Body of pancreas (tissue), 4 donors: Measurements from ENCODE around the gene GNG14. TPM values are rescaled to one million over a fixed set of nuclear protein-coding genes. Genes with fewer than 3 reads are reported as not detected.
"Not testable (repeated sequence)": the region's sequence is repeated elsewhere in the genome, so short reads cannot be mapped to it uniquely, and the experiment has no call there.

ENCODE experiments used
- ATAC-seq: fragments of 150-250 bp; one replicate; pipeline ENCODE4 v1.9.1; 2016
- DNase-seq, 4 donors: peaks; one replicate each; pipeline ENCODE4 v3.0.0-alpha.2; 2019
- H3K27ac ChIP-seq, 4 donors: fragments of 200-600 bp; sonication (generic); 1 replicate in 3 of 4; 2 replicates in 1 of 4; pipeline versions ENCODE4 v1.5.1 to v1.6.1; 2016 to 2019; ENCODE audit warnings: mild to moderate bottlenecking in 1 of 4, mixed read lengths in 1 of 4, moderate library complexity in 1 of 4
- H3K27me3 ChIP-seq, 2 donors: fragments of 200-600 bp; sonication (generic); one replicate each; pipeline ENCODE4 v1.6.0; 2016; ENCODE audit warnings: mild to moderate bottlenecking in 1 of 2
- H3K36me3 ChIP-seq, 2 donors: fragments of 200-600 bp; sonication (generic); replicated peaks in 1 of 2; 2 replicates each; pipeline ENCODE4 v1.5.1; 2016; ENCODE audit warnings: low read depth in 2 of 2; ENCODE audit not compliant: insufficient read depth in 1 of 2
- H3K4me1 ChIP-seq: fragments of 200-600 bp; sonication (generic); one replicate; pipeline ENCODE4 v1.6.0; 2016
- H3K4me3 ChIP-seq, 2 donors: fragments of 200-600 bp; sonication (generic); 1 replicate in 1 of 2; 2 replicates in 1 of 2; pipeline ENCODE4 v1.5.1; 2016 to 2019
- H3K9me3 ChIP-seq, 3 donors: fragments of 200-600 bp; sonication (generic); 1 replicate in 2 of 3; 2 replicates in 1 of 3; pipeline ENCODE4 v1.5.1; 2016
- POLR2A ChIP-seq, 3 donors: fragments of 450-650 bp; IDR thresholded peaks; one replicate each; pipeline ENCODE4 v1.6.1; 2016; ENCODE audit warnings: antibody characterized with exemption in 3 of 3, mild to moderate bottlenecking in 2 of 3
- WGBS, 2 donors: methylation state at CpG; one replicate each; pipeline ENCODE4 v1.1.5; 2017; 5-methylcytosine and 5-hydroxymethylcytosine counted together
- intact Hi-C: fragments of 100-400 bp; cut with DNase I; formaldehyde crosslinking; loops from one replicate; pipeline ENCODE4 v1.15.1; 2023
- total RNA-seq, 2 donors: library from RNA; depleted of rRNA; stranded (reverse); fragments of >200 nt; gene quantifications; one replicate each; pipeline ENCODE4 v1.1.0, GENCODE V29; 2016
- TF ChIP-seq, protein P1 (sequence below), 7 experiments: fragments of 450-650 bp in 4 of 7; fragments of 200-600 bp in 3 of 7; sonication (generic) in 3 of 7; IDR thresholded peaks; one replicate each; pipeline ENCODE4 v1.5.1; 2016 to 2019; ENCODE audit warnings: antibody characterized with exemption in 7 of 7

GNG14 gene
- total RNA-seq, 2 donors from 2014 or later, result not detected

DNA sequence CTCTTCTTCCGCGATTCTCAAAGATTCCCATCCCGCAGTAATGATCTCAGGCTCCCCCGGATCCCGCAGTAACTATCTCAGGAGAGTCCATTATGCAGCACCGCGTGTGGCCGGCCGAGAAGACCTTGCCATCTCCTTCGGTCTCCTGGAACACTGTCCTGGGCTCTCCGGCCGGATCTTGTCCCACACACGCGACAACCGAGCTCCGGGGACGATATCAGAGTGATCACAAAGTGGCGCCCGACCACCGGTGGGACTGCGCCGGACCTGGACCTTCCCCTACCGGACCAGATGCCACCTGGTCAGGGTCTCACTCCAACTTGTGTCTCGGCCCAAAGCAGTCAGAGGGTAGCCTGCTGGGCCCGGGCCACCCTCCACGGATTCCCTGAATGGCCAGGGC is 45.3 kb upstream of the GNG14 start:
- no peak for ATAC-seq
- Histone ChIP-seq H3K27ac (no peak overlapping the region), H3K4me1 (peaks cover 17% of the 10 kb centered on the region), H3K9me3 (no peaks in the 10 kb centered on the region), H3K4me3 (no peak overlapping the region), H3K27me3 (no peaks in the 10 kb centered on the region), H3K36me3 (no peaks in the 10 kb centered on the region)
- intact Hi-C loops, result no loop called here
- 78 to 90% methylated on average over 23 to 24 of the region's 26 CpGs for WGBS, 2 donors
- DNase-seq, result no peak
- TF ChIP-seq POLR2A (IDR thresholded peaks at IDR 0.05), result no peak
- TF ChIP-seq, protein P1, sequence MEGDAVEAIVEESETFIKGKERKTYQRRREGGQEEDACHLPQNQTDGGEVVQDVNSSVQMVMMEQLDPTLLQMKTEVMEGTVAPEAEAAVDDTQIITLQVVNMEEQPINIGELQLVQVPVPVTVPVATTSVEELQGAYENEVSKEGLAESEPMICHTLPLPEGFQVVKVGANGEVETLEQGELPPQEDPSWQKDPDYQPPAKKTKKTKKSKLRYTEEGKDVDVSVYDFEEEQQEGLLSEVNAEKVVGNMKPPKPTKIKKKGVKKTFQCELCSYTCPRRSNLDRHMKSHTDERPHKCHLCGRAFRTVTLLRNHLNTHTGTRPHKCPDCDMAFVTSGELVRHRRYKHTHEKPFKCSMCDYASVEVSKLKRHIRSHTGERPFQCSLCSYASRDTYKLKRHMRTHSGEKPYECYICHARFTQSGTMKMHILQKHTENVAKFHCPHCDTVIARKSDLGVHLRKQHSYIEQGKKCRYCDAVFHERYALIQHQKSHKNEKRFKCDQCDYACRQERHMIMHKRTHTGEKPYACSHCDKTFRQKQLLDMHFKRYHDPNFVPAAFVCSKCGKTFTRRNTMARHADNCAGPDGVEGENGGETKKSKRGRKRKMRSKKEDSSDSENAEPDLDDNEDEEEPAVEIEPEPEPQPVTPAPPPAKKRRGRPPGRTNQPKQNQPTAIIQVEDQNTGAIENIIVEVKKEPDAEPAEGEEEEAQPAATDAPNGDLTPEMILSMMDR (IDR thresholded peaks at IDR 0.05), result no peak

DNA sequence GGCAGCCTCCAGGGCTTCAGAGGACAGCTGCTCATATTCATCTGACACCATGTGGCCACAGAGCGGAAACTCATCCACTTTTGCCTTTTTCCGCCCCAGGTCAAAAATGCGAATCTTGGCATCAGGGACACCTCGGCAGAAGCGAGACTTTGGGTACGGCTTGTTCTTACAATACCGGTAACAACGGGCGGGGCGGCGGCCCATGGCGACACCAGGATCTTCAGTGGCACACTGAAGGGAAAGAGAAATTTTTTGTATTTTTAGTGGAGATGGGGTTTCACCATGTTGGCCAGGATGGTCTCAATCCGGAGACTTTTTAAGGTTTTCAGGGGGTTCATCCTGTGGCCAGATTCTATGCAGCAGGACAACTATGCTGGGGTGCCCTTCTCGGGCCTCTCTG is 44.1 kb upstream of the GNG14 start:
- H3K27me3 ChIP-seq, H3K27ac ChIP-seq, intact Hi-C loops, H3K4me3 ChIP-seq, H3K9me3 ChIP-seq, DNase-seq, ATAC-seq, H3K36me3 ChIP-seq: not testable (repeated sequence)
- WGBS, 2 donors, result 87 to 91% methylated on average over 14 of the region's 14 CpGs
- peaks cover 29% of the 10 kb centered on the region for H3K4me1 ChIP-seq

DNA sequence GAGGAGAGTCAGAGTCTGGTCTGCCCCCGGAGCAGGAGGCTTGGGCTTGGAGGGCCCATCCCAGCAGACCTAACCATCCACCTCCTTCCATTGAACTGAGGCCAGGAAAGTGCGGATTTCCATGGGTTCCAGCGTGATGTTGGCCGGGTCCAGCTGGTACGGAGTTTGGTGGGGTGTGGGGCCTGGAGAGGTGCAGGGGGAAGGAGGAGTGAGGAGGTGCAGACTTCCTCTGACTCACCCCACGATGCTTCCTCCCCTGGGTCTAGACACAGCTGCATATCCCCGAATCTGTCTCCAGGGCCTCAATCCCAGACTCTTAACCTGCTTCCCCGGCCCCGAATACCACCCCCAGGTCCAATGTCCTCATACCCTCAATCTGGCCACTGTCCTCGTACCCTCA is 41.2 kb upstream of the GNG14 start:
- no peaks in the 10 kb centered on the region for H3K27me3 ChIP-seq
- no peaks in the 10 kb centered on the region for H3K36me3 ChIP-seq

DNA sequence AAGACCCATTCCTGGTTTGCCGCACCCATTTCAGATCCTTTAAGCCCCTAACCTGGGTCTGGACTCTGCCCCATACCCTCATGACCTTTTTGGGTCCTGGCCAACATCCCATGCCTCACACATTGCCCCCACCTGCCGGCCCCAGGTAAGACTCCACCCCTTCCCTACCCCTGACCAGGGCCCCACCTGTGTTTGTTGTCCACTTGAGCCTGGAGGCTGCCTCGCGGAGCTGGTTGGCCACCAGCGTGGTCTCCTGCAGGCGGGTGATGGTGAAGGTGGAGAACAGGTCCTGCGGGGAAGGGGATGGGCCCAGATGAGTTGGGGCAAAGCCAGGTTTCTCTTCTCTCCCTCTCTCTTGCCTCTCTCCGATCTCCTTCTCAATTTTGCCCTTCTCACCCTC is 40.8 kb upstream of the GNG14 start:
- no peaks in the 10 kb centered on the region for H3K27me3 ChIP-seq
- peak in 2 of 4 donors; percentile 15 to 21 for DNase-seq

More for the DNA sequence above, 41.2 kb upstream of the GNG14 start:
- Histone ChIP-seq H3K4me1 (peaks cover 18% of the 10 kb centered on the region), H3K4me3 (no peak overlapping the region), H3K27ac (no peak overlapping the region), H3K9me3 (no peaks in the 10 kb centered on the region)
- TF ChIP-seq, protein P1 (IDR thresholded peaks at IDR 0.05), result no peak
- TF ChIP-seq POLR2A (IDR thresholded peaks at IDR 0.05), result no peak
- intact Hi-C loops, result no loop called here
- DNase-seq (no peak), ATAC-seq (no peak)
- 94 to 97% methylated on average over 10 of the region's 10 CpGs for WGBS, 2 donors

DNA sequence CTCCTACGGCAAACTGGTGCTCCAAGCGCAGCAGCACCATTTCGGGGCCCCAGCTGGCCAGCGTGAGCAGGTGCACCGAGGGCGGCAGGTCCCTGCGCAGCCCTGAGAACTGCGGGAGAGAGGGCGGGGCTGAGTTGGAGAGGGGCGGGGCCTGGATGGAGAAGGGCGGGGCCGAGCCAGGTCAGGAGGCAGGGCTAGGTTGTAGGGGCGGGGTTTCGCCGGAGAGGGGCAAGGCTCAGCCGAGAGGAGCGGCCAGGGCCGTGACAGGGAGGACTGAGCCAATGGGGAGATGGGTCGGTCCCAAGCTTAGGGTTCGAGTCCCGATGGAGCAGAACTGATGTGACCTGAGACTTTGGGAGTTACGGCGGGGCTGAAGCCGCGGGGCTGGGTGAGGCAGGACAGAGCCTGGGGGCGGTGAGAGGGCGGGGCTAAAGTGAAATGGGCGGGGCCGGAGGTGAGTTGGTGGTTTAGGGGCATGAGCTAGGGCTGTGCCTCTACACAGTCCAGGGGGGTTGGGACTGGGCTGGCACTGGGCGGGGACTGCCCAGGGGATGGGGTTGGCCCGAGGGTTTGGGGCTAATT is 40.2 kb upstream of the GNG14 start:
- peaks cover 18% of the 10 kb centered on the region for H3K4me1 ChIP-seq
- peak; percentile 79 to 88 (median 83) for DNase-seq
- no peaks in the 10 kb centered on the region for H3K9me3 ChIP-seq
- H3K36me3 ChIP-seq, result no peaks in the 10 kb centered on the region
- no peak overlapping the region for H3K4me3 ChIP-seq
- no peaks in the 10 kb centered on the region for H3K27me3 ChIP-seq
- H3K27ac ChIP-seq, result peak overlapping the region in 1 of 4 donors; percentile 11
- intact Hi-C loops, result no loop called here
- TF ChIP-seq POLR2A (IDR thresholded peaks at IDR 0.05), result no peak
- TF ChIP-seq, protein P1 (IDR thresholded peaks at IDR 0.05), result peak in 2 of 7 experiments; percentile 19 to 22
- ATAC-seq, result peak; percentile 95
- WGBS, 2 donors, result 14 to 17% methylated on average over 27 to 30 of the region's 31 CpGs

More for the DNA sequence above, 40.8 kb upstream of the GNG14 start:
- no peak overlapping the region for H3K4me3 ChIP-seq
- H3K27ac ChIP-seq, result peak overlapping the region in 1 of 4 donors; percentile 11
- intact Hi-C loops, result no loop called here
- TF ChIP-seq, protein P1 (IDR thresholded peaks at IDR 0.05), result no peak
- no peak for TF ChIP-seq POLR2A (IDR thresholded peaks at IDR 0.05)
- WGBS, 2 donors, result 44 to 63% methylated on average over 5 to 8 of the region's 8 CpGs
- peak; percentile 3 for ATAC-seq
- H3K4me1 ChIP-seq, result peaks cover 18% of the 10 kb centered on the region
- no peaks in the 10 kb centered on the region for H3K9me3 ChIP-seq
- H3K36me3 ChIP-seq, result no peaks in the 10 kb centered on the region
